ENCODE results near the gene EBF3.

The EBF3 gene

DNA sequence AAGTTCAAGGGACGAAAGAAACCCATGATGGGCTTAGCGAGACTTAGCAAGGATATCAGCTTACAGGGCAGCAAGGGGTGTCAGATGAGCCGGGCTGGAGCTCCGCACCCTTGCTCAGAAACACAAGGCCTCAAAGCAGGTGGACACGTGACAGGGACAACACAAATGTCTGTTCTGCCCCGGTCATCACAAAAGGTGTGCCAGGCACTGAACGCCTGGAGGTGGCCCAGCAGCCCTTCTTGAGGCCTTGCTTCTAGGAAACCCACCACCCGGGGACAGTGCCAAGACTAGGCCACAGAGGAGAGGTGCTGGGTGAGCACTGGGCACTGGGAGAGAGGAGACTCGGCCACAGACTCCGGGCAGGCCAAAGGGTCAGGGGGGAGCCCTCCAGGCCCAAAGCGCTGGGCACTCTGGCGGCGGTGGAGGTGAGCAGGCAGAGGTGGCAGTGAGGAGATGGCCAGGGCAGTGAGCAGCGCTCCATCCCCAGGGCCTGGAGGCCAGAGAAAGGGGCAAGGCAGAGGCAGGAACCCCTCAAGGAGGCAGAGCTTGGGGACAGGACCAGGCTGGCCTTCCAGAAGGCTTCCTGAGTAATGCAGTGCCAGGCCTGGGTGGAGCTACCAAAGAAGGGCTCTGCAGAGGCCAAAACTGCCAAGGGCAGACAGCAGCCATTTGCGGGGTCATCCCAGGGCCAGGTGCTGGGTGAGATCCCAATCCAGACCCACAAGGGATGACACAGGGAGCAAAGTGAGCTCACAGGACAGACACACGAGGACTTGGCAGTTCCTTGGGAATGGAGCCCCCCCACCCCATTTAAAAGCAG is 22.7 kb downstream of the EBF3 start:
- H3K4me3 ChIP-seq (replicated peaks in 1 of 2; ENCODE audit: low read depth in 2 of 2, low read length in 2 of 2) = no peak overlapping the region
- no peak for DNase-seq (ENCODE audit: low read depth in 2 of 2)
- no peak for TF ChIP-seq CTCF (IDR thresholded peaks at IDR 0.05; ENCODE audit: low read depth, low read length)

DNA sequence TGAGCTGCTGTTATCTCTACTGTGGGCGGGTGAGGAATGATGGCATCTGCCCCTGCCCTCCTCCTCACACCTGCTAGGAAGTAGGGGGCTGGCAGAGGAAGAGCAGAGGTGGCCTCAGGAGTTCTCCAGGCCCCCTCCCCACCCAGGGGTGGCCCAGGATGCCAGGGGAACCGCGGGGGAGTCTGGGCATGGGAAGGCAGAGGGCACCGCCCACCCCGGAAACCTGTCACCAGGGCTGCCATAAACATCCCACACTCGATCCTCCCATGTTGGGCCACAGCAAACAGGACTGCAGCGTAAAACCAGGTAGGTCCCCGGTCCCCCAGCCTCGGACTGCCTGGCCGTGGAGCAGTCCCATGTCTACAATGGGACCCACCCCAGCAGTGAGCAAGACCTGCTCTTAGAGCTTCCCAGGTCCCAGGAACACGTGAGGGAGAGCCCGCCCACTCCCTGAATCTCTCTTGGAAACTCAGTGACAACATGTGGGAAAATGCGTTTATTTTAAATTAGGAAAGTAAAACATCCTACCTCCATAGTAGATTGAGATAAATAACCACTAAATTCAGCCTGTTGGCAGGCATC is 23.4 kb downstream of the EBF3 start:
- TF ChIP-seq CTCF (IDR thresholded peaks at IDR 0.05; ENCODE audit: low read depth, low read length) = no peak
- DNase-seq (ENCODE audit: low read depth in 2 of 2) = no peak

GRCh38 chr10:129939416-129940275 is 24.4 kb downstream of the EBF3 start:
- no peak overlapping the region for H3K4me3 ChIP-seq (replicated peaks in 1 of 2; ENCODE audit: low read depth in 2 of 2, low read length in 2 of 2)
- no peak for TF ChIP-seq CTCF (IDR thresholded peaks at IDR 0.05; ENCODE audit: low read depth, low read length)
- DNase-seq (ENCODE audit: low read depth in 2 of 2) = no peak

More for the DNA sequence above, 23.4 kb downstream of the EBF3 start:
- H3K4me3 ChIP-seq (replicated peaks in 1 of 2; ENCODE audit: low read depth in 2 of 2, low read length in 2 of 2) = no peak overlapping the region

GRCh38 chr10:129938460-129938859 is 25.6 kb downstream of the EBF3 start:
- H3K4me3 ChIP-seq (replicated peaks in 1 of 2; ENCODE audit: low read depth in 2 of 2, low read length in 2 of 2) = no peak overlapping the region
- no peak for DNase-seq (ENCODE audit: low read depth in 2 of 2)
- no peak for TF ChIP-seq CTCF (IDR thresholded peaks at IDR 0.05; ENCODE audit: low read depth, low read length)

DNA sequence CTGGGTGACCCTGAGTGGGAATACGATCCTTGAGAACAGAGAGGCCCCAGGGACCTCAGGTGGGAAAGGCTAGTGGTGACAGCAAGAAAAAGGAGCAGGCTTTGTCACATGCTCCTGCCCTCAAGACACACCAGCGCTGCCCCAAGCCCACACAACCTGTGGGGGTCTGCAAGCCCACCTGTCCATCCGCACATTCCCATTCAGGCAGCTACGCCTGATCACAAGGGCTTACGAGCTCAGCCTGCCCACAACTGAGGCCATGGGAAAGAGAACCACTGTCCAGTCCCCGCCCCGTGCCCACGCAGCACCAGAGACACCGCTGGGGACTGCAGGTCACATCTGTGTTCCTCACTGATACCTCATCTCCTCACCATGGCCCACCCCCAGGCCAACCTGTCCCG is 26.7 kb downstream of the EBF3 start:
- DNase-seq (ENCODE audit: low read depth in 2 of 2) = no peak
- no peak for TF ChIP-seq CTCF (IDR thresholded peaks at IDR 0.05; ENCODE audit: low read depth, low read length)
- H3K4me3 ChIP-seq (replicated peaks in 1 of 2; ENCODE audit: low read depth in 2 of 2, low read length in 2 of 2) = no peak overlapping the region

DNA sequence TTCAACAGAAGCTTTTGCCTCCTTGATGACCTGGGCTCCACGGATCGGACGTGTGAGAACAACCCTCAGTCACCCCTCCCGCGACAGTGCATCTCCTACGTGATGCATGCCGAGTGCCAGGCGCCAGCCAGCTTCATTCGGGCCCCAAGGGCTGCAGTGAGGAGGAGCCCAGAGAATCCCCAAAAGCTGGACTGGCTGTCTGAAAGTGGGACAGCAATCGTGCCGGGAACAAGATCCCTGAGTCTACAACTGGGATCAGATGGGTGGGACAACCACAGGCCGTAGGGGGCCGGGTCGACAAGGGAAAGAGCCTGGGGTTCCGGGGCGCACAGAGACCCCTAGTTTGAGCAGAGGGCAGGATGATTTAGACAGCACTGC is 27.2 kb downstream of the EBF3 start:
- no peak overlapping the region for H3K4me3 ChIP-seq (replicated peaks in 1 of 2; ENCODE audit: low read depth in 2 of 2, low read length in 2 of 2)
- no peak for DNase-seq (ENCODE audit: low read depth in 2 of 2)
- no peak for TF ChIP-seq CTCF (IDR thresholded peaks at IDR 0.05; ENCODE audit: low read depth, low read length)

Measured in cardiac fibroblast (primary cell).